Panc1 (cell line): ENCODE results near the gene ASPN.

Experiments used
- POLR2AphosphoS5 ChIP-seq: IDR thresholded peaks from 2 replicates; pipeline ENCODE4 v1.6.1; 2012; ENCODE audit warnings: mild to moderate bottlenecking, low read depth, low read length, moderate library complexity
- REST ChIP-seq, 2 experiments: IDR thresholded peaks; 2 replicates each; pipeline ENCODE4 v1.6.1; 2011 to 2012; ENCODE audit warnings: low read depth in 2 of 2, control low read depth in 1 of 2, low read length in 1 of 2, mild to moderate bottlenecking in 1 of 2, moderate library complexity in 1 of 2; ENCODE audit not compliant: insufficient read depth in 1 of 2
- SIN3A ChIP-seq: IDR thresholded peaks from 2 replicates; pipeline ENCODE4 v1.6.1; 2012; ENCODE audit warnings: low read depth, mild to moderate bottlenecking, low read length, moderate library complexity, borderline replicate concordance; ENCODE audit not compliant: insufficient read depth
- TCF7L2 ChIP-seq: IDR thresholded peaks from 2 replicates; pipeline ENCODE4 v1.6.1; 2011; ENCODE audit warnings: mild to moderate bottlenecking, low read depth, low read length, inconsistent platforms
- TF ChIP-seq, protein P1 (sequence below): fragments of 450-650 bp; IDR thresholded peaks from 2 replicates; pipeline ENCODE4 v1.5.1; 2017; ENCODE audit warnings: mild to moderate bottlenecking

- TF ChIP-seq, protein P1, sequence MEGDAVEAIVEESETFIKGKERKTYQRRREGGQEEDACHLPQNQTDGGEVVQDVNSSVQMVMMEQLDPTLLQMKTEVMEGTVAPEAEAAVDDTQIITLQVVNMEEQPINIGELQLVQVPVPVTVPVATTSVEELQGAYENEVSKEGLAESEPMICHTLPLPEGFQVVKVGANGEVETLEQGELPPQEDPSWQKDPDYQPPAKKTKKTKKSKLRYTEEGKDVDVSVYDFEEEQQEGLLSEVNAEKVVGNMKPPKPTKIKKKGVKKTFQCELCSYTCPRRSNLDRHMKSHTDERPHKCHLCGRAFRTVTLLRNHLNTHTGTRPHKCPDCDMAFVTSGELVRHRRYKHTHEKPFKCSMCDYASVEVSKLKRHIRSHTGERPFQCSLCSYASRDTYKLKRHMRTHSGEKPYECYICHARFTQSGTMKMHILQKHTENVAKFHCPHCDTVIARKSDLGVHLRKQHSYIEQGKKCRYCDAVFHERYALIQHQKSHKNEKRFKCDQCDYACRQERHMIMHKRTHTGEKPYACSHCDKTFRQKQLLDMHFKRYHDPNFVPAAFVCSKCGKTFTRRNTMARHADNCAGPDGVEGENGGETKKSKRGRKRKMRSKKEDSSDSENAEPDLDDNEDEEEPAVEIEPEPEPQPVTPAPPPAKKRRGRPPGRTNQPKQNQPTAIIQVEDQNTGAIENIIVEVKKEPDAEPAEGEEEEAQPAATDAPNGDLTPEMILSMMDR: no peak
- TF ChIP-seq POLR2AphosphoS5 (no peak), REST (IDR thresholded peaks at IDR 0.05; ENCODE audit: insufficient read depth in 1 of 2, low read depth in 2 of 2, low read length in 1 of 2) (no peak), SIN3A (no peak), TCF7L2 (no peak)
These were observed 75.8 kb downstream of the ASPN start for GRCh38 chr9:92406477-92406876.
